HepG2 (cell line): ENCODE data around the gene TACC3. TPM values are rescaled to one million over a fixed set of nuclear protein-coding genes. Genes with fewer than 3 reads are reported as not detected.

ENCODE experiments used
- CREB1 ChIP-seq, 2 experiments: fragments of 450-650 bp in 1 of 2; IDR thresholded peaks; 2 replicates each; pipeline ENCODE4 v1.6.1; 2016 to 2017; ENCODE audit warnings: control low read depth in 1 of 2, mild to moderate bottlenecking in 1 of 2, missing compliant biosample characterization in 1 of 2, missing genetic modification characterization in 1 of 2
- GABPA ChIP-seq, 2 experiments: IDR thresholded peaks; 2 replicates each; pipeline ENCODE4 v1.6.1; 2011 to 2016; ENCODE audit warnings: low read depth in 2 of 2, low read length in 1 of 2, missing biosample characterization in 1 of 2, missing genetic modification characterization in 1 of 2
- GPN1 ChIP-seq: sonication (generic); formaldehyde crosslinking; IDR thresholded peaks from 2 replicates; pipeline ENCODE4 v1.5.1; 2020; ENCODE audit warnings: missing genetic modification reagents, borderline replicate concordance
- HCFC1 ChIP-seq: fragments of 150-350 bp; IDR thresholded peaks from 2 replicates; pipeline ENCODE4 v1.6.1; 2014; ENCODE audit warnings: low read depth, low read length
- HMG20A ChIP-seq: IDR thresholded peaks from 2 replicates; pipeline ENCODE4 v1.6.1; 2016; ENCODE audit warnings: borderline replicate concordance
- HMGA1 ChIP-seq: sonication (generic); formaldehyde crosslinking; conservative IDR thresholded peaks from 2 replicates; pipeline ENCODE4 v1.4.0; 2020; ENCODE audit warnings: missing genetic modification reagents
- JUNB ChIP-seq: sonication (generic); formaldehyde crosslinking; IDR thresholded peaks from 2 replicates; pipeline ENCODE4 v1.8.0; 2022; ENCODE audit warnings: missing genetic modification reagents, mild to moderate bottlenecking, borderline replicate concordance
- PAF1 ChIP-seq: IDR thresholded peaks from 2 replicates; pipeline ENCODE4 v1.6.1; 2016; ENCODE audit warnings: missing genetic modification reagents, missing compliant biosample characterization
- PBX3 ChIP-seq: sonication (generic); formaldehyde crosslinking; IDR thresholded peaks from 2 replicates; pipeline ENCODE4 v1.8.1; 2023; ENCODE audit warnings: missing genetic modification reagents, inconsistent platforms, borderline replicate concordance
- PPARG ChIP-seq: conservative IDR thresholded peaks from 2 replicates; pipeline ENCODE4 v1.6.1; 2016; ENCODE audit warnings: missing biosample characterization, missing genetic modification reagents
- PRMT3 ChIP-seq: sonication (generic); formaldehyde crosslinking; IDR thresholded peaks from 2 replicates; pipeline ENCODE4 v1.8.1; 2022; ENCODE audit warnings: low read depth, mild to moderate bottlenecking, moderate library complexity, missing genetic modification reagents, borderline replicate concordance
- RFXAP ChIP-seq: sonication (generic); formaldehyde crosslinking; IDR thresholded peaks from 2 replicates; pipeline ENCODE4 v1.4.0; 2020; ENCODE audit warnings: missing genetic modification reagents, borderline replicate concordance
- SKI ChIP-seq: fragments of 450-650 bp; IDR thresholded peaks from one replicate; pipeline ENCODE4 v1.6.1; 2018; ENCODE audit warnings: mild to moderate bottlenecking; ENCODE audit not compliant: partially characterized antibody
- SPEN ChIP-seq: sonication (generic); formaldehyde crosslinking; IDR thresholded peaks from 2 replicates; pipeline ENCODE4 v1.5.1; 2020; ENCODE audit warnings: low read depth, mild to moderate bottlenecking, missing genetic modification reagents
- SRF ChIP-seq: IDR thresholded peaks from 2 replicates; pipeline ENCODE4 v1.6.1; 2011; ENCODE audit warnings: mild to moderate bottlenecking, low read depth, low read length, moderate library complexity
- TFAP4 ChIP-seq: sonication (generic); IDR thresholded peaks from 2 replicates; pipeline ENCODE4 v1.6.1; 2016; ENCODE audit warnings: low read depth, borderline replicate concordance
- THAP9 ChIP-seq: sonication (generic); formaldehyde crosslinking; IDR thresholded peaks from 2 replicates; pipeline ENCODE4; 2020; ENCODE audit warnings: missing genetic modification reagents, mild to moderate bottlenecking, borderline replicate concordance
- THYN1 ChIP-seq: sonication (generic); formaldehyde crosslinking; IDR thresholded peaks from 2 replicates; pipeline ENCODE4 v1.8.1; 2023; ENCODE audit warnings: low read depth, mild to moderate bottlenecking, moderate library complexity, missing genetic modification reagents, borderline replicate concordance
- ZBTB7A ChIP-seq: sonication (generic); formaldehyde crosslinking; IDR thresholded peaks from 2 replicates; pipeline ENCODE4 v1.8.0; 2022; ENCODE audit warnings: mild to moderate bottlenecking, missing genetic modification reagents
- ZNF136 ChIP-seq: sonication (generic); formaldehyde crosslinking; IDR thresholded peaks from 2 replicates; pipeline ENCODE4 v1.8.1; 2022; ENCODE audit warnings: low read depth, mild to moderate bottlenecking, moderate library complexity, missing genetic modification reagents
- ZNF251 ChIP-seq: sonication (generic); formaldehyde crosslinking; IDR thresholded peaks from 2 replicates; pipeline ENCODE4 v1.9.0; 2021; ENCODE audit warnings: mild to moderate bottlenecking, missing genetic modification reagents
- ZNF710 ChIP-seq: sonication (generic); formaldehyde crosslinking; IDR thresholded peaks from 2 replicates; pipeline ENCODE4 v1.5.0; 2020; ENCODE audit warnings: mild to moderate bottlenecking, missing genetic modification reagents, borderline replicate concordance
- polyA plus RNA-seq, 8 experiments: library from polyadenylated mRNA; depleted of rRNA in 3 of 8; stranded (reverse) in 7 of 8; unstranded in 1 of 8; fragments of >200 nt; fragmentation: Illumina TruSeq in 4 of 8; extraction: Trizol in 4 of 8; gene quantifications; 2 replicates each; pipeline versions ENCODE4 v1.2.1 to v1.2.3, GENCODE V29; 2011 to 2016; ENCODE audit warnings: low read depth in 4 of 8, missing spikeins in 1 of 8, mixed read lengths in 1 of 8; ENCODE audit not compliant: insufficient read depth in 1 of 8
- total RNA-seq, 5 experiments: library from RNA; depleted of rRNA; stranded (reverse); fragments of >200 nt; fragmentation: Illumina TruSeq; extraction: Trizol; gene quantifications; 2 replicates each; pipeline ENCODE4 v1.2.3, GENCODE V29; 2016; ENCODE audit warnings: low read depth in 1 of 5

TACC3 gene
- total and polyA plus RNA-seq, 2 of the 13 experiments (the other 11 are each of a cell fraction or from before 2014, with no cell fraction given) = 20.3 to 21.2 TPM

GRCh38 chr4:1713003-1713851 is 8.1 kb upstream of the TACC3 start (continued):
- no peak for TF ChIP-seq THAP9 (CRISPR knock-in tag)
- no peak for TF ChIP-seq PAF1 (CRISPR knock-in tag)
- no peak for TF ChIP-seq PRMT3 (CRISPR knock-in tag)
- TF ChIP-seq SKI = no peak
- no peak for TF ChIP-seq ZBTB7A (CRISPR knock-in tag)
- peak; percentile 71 for TF ChIP-seq CREB1 (IDR thresholded peaks at IDR 0.05)
- no peak for TF ChIP-seq CREB1 (CRISPR knock-in tag; IDR thresholded peaks at IDR 0.05)
- no peak for TF ChIP-seq ZNF136 (CRISPR knock-in tag)
- TF ChIP-seq RFXAP (CRISPR knock-in tag) = no peak
- TF ChIP-seq JUNB (CRISPR knock-in tag) = no peak
- no peak for TF ChIP-seq HMGA1 (CRISPR knock-in tag)
- TF ChIP-seq SRF = no peak
- no peak for TF ChIP-seq GPN1
- TF ChIP-seq ZNF251 (CRISPR knock-in tag) = no peak
- TF ChIP-seq SPEN (CRISPR knock-in tag) = no peak
- TF ChIP-seq ZNF710 (CRISPR knock-in tag) = no peak
- TF ChIP-seq HMG20A = no peak
- TF ChIP-seq PBX3 (CRISPR knock-in tag) = no peak
- TF ChIP-seq GABPA (IDR thresholded peaks at IDR 0.05; ENCODE audit: low read depth, low read length) = no peak
- no peak for TF ChIP-seq GABPA (CRISPR knock-in tag; IDR thresholded peaks at IDR 0.05; ENCODE audit: low read depth)
- no peak for TF ChIP-seq HCFC1
- TF ChIP-seq THYN1 (CRISPR knock-in tag) = no peak
- no peak for TF ChIP-seq TFAP4
- no peak for TF ChIP-seq PPARG
